Suppressor macrophage (primary cell): ENCODE results near the gene NRG3.

Experiments used
- DNase-seq, 4 experiments: peaks; one replicate each; pipeline ENCODE4 v3.0.0-alpha.2; 2020 to 2022

The NRG3 gene

DNA sequence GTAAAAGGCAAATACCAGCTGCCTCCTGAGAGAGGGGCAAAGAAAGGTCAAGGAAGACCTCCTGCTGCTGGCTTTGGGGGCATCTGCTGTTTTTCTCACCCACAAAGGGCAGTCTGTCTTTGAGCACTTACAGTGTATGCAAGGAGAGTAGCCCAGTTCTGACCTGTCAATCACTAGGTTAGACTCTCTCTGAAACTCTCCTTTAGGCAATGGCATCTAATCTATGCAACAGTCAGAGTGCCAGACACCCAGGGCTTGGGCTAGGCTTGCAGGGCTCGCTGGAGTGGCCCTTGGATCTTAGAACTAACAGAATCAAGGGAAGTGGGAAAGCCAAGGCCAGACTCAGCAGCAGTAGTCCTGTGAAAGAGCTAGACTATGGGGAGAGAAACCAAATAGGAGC, 522.9 kb downstream of the NRG3 start:
- DNase-seq = no peak

DNA sequence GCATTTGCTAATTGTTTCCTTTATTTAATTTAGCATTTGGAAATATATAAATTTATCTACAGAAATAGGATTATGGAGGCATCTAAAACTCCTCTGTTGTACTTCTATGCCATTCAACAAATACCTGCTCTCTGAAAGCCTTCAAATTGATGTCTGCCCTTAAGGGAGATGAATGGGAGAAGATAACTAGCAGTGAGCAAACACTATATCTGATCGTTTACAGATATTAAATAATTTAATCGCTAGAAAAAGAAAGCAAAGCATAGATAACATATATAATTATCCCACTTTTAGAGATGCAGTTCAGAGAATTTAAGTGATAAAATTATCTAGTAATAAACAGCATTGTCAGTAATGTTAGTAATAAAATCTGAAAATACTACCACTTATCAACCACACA, 524.9 kb downstream of the NRG3 start:
- DNase-seq = no peak

DNA sequence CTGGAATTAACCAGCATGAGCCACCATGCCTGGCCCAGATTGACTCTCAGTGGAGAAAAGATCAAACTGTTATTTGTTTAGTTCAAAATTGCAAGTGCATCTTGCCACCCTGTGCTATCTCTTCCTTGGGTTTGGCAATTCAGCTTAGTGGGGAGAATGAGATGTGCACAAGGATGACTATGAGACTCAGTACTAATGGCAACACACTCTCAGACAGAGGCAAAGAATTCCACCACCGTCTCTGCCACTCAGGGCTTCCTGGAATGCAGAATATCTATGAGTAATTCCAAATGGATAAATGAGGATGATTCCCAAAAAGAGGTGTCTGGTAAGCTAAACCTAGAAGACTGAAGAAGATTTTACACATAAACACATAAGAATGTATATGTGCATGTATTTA, 525.8 kb downstream of the NRG3 start:
- DNase-seq = no peak

DNA sequence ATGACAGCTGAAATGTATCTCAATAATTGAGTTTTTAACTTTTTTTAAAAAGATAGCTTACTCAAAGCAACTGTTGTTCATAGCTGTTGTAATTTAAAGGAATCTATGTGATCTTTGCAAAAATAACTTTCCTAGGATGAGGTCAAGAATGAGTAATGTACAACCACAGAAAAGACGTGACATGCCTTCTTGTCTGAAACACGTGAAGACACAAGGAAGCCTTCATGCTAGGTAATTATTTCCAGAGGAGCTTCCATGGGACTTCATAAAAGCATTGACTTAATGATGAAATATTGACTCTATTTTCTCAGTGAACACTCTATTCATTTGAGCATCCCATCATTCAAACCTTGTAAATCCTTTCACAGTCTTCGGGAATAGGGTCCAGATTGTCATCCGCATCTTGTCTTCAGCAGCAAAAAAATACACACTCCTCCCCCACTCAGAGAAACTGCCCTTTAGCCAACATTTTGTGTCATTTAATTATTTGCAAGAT, 528.0 kb downstream of the NRG3 start:
- DNase-seq = no peak

DNA sequence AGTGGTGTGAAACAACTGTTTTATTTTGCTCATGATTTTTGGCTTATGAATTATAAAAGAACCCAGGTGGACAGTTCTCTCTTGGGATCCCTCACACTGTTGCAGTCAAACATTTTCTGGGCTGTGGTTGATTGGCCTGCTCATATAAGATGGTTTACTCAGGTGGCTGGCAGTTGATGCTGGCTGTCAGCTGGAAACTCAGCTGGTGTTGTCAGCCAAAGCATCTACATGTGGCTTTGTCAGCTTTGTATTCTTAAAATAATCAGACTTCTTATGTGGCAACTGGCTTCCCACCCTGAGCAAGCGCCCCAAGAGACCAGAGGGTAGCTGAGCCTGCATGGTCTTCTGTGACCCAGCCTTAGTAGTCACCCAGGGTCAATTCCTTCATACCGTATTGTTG, 534.7 kb downstream of the NRG3 start:
- no peak for DNase-seq

DNA sequence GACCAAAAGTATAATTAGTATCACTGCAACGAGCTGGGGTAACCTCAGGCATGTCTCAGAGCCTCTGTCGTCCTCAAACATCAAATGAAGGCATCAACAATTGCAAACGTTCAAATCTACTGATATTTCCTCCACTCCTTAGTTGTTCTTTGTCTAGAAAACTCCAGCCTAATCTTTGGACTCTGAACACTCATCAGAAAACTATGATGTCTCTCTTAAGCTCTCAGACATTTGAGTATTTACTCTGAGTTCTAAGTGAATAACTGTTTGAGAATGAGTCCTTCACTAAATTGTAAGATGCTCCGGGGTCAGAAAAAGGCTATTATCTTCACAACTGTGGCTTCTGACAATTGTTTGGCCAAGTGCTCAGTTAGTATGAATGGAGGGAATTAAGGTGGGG, 536.4 kb downstream of the NRG3 start:
- DNase-seq = no peak

DNA sequence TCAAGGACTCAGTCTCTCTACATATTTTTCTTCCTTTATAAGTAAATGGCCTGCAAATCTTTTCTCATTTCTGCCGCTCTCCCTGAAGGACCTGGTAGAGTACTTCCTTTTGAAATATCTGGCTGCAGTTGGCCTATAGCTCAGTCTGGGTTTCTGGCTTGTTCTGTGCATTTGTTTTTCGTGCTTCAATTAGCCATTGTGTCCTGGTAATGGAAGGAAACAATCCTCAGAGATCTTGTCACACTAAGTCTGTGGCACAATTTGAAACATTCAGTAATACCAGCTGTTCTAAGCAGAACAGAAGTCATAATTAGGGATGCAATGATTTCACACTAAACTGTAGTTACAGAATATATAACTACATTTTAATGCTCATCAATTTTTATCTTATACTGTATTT, 545.0 kb downstream of the NRG3 start:
- DNase-seq = no peak

DNA sequence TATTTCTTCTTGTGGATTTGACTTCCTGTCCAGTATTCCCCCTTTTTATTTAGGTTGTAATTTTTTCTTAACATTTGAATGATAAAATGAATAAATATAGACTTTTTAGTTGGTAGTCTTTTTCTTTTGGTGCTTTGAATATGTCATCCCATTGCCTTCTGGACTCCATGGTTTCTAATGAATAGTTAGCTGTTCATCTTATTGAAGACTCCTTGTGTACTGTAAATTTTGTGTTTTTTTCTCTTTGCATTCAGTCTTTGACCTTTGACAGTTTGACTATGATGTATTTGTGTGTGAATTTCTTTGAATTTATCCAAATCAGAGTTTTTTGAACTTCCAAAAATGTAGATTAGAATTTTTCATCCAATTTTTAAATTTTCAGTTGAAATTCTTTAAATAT, 554.3 kb downstream of the NRG3 start:
- no peak for DNase-seq

DNA sequence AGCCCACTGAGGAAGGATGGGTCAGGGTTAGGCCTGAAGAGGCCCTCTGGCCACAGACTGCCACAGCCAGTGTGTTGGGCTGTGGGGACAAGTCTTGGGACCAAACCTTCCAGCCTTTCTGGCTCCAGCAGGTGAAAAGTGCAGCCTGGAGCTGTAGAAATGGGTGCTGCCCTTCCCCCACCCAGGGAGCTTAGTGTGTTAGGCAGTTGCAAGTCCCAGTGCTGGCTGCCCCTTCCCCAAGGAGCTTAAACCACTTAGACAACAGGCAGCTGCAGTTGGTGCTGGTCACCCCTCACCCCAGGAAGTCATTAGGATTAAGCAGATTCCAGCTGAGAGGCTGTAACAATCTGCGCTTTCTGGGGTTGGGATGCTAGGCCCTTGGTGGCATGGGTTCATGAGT, 563.3 kb downstream of the NRG3 start:
- DNase-seq = no peak

DNA sequence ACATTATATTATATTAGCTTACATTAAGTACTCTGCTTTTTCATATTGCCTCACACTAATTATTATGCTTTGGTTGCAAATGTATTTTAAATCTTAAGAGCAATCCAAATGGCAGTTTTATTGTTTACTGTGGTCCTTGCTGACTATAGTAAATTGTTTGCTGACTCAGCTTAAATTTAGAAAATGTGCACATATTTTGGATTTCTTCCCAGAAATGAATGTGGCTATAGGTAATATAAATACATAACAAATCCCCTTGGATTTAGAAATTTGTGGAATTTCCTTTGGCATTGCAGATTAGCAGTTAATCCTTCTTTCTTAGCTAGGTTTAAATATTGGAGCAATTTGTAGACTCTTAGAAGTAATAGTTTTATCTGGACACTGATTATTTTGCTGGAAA, 565.8 kb downstream of the NRG3 start:
- no peak for DNase-seq

DNA sequence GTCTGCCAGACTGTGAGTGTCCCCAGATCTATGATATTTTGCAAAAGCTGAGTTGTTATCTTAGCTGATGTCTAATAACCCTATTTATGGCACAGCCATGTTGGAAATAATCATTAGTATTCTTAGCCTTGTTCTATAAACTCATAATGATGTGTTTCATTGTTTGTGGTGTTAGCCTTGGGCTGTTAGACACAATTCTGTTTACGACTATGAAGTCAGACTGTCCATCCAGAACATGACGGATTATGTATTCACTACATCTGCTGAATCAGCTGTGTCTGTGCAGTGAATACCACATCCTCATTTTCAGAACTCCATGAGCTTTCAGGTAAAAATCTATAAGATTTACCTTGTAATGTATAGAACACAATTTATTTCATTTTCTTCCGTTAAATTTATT, 577.1 kb downstream of the NRG3 start:
- DNase-seq = no peak

DNA sequence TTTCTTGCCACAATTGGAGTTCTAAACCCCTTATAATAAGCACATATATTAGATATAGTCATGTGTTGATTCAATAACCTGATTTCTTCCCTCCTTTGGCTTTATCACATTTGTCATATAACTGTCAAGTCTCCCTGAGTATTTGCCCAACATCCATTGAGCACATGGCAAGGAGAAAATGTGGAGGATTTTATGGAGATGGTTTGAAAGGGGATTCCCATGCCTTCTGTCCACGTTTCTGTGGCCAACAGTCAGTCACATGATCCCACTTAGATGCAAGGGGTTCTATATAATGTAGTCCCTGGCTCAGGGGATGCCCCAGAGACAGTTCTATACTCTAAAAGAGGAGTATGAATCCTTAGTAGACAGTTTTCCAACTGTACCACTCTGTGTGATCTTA, 577.7 kb downstream of the NRG3 start:
- DNase-seq = no peak

DNA sequence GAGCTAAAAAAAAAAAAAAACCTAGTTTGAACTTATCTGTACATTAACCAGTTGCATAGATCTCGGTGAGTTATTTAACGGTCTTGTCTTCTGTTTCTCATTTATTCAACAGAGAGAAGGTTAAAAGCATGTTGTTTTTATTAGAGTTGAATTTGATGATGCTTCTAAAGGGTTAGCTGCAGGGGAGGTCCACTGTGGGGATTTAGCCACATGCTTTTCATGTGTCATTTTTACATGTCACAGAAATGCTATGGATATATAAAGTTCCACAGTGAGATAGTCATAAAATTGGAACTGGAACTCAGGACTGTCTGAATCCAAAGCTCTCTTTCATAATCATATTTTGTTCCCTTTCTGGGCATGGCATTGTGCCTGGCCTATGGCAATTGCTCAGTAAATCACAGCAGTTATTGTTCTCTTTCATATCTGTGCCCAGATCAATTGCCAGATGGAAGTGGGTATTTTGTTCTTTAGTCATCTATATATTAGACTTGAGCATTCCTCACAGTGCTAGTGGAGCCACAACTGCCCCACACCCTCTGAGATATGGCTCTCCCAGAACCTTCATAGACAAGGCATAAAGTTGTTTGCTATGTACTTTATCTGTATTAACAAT, 578.8 kb downstream of the NRG3 start:
- DNase-seq = no peak

DNA sequence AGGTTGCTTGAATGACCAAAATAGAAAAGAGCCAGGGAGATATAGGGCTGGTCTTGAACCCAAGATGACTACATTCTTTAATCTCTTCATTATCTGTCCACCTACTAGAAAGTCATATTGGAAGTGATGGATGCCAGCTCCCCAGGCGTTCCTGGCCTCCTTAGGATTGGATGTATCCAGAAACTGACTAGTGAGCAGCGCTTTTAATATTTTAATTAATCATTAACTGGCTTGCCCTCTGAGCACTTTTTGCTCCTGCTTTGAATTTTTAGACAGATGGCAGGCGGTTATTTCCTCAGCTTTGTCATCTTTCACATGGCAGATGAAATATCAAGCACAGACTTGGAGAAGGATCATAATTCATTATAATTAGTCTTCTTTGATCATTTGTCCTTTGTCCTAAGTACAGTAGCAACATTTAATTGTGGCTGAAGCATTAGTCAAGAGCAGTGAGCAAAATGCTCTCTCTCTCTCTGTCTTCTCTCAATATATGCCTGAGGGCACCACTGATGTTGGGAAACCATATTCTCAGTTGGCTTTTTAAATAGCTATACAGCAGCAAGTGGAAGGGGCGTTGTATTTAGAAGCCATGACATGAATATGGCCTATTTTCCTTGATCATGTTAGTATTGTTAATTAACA, 588.0 kb downstream of the NRG3 start:
- DNase-seq = no peak

DNA sequence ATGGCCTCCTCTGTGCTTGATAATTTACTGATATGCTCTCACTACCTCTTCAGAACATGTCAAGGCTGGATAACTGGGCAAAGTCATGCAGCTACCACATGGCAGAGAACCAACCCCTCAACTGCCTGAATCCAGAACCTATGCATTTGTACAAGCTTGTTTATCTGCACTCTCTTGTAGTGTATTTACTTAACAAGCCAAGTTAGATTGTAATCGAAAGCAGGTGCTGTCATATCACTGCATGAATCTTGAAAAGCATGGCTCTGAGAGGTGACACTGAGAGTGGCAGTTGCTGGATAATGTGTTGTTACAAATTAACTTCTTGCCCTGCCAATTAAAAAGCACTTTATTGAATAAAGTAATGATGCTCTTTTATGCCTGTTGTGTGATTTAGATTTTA, 588.6 kb downstream of the NRG3 start:
- DNase-seq = no peak

DNA sequence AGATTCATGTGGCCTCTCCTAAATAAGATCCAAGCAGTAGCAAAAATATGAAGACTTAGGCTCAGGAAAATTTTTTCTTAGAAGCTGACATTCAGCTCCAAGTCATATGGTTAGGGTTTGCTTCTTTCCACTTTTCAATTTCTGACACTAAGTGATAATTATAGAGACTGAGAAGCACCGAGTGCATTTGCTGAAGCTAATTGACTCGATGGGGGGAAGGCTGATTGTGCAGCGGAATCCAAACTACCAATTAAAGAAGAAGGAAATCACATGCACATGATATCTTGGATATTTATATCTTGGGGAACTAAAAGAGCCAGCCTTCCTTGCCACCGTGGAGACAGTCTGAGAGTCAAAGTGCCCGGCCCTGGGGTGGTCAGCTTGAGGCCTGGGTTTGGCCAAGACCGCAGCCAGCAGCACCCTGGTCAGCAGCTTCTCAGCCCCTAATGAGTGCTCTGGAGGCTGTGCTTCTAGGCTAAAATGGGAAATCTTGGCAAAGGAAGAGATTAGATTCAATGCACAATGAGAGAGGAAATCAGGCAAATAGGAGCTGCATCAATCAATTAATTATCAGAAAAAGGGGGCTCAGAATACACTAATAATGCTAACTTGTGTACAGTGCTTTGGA, 589.3 kb downstream of the NRG3 start:
- DNase-seq = no peak

DNA sequence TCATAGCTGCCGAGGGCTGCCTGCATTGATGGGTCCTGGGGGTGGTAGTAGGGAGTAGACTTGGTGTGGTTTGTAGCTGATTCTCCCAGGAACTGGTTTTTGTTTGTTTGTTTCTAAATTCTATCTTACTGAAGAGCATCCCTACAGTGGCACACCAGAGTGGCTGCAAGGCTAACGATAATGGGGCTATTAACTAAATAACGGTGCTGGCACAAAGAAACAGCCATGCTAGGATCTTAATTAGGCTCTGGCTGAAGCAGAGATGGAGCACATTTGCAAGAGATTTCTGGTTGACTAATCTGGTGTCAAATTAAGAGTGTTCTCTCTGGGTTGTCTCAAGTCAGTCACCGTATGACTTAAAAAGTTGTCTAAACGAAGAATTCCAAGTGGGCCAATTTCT, 590.0 kb downstream of the NRG3 start:
- DNase-seq = no peak

DNA sequence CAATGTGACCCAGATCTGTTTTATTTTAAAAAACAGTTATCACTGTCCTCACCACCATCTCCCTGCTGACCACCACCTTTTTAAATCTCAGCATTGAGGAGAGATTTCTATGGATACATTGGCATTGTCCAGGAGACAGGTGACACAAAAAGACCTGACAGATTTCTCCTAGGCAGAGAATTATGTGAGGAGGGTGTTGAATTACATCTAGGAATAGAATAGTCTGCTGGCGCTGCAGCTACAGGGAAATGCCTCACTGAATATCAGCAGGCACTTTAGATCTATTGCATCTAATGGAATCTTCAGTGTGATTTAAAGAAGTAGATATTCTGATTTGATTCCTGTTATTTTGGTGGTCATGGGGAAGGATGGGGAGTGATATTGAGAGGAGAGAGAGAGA, 593.5 kb downstream of the NRG3 start:
- no peak for DNase-seq

DNA sequence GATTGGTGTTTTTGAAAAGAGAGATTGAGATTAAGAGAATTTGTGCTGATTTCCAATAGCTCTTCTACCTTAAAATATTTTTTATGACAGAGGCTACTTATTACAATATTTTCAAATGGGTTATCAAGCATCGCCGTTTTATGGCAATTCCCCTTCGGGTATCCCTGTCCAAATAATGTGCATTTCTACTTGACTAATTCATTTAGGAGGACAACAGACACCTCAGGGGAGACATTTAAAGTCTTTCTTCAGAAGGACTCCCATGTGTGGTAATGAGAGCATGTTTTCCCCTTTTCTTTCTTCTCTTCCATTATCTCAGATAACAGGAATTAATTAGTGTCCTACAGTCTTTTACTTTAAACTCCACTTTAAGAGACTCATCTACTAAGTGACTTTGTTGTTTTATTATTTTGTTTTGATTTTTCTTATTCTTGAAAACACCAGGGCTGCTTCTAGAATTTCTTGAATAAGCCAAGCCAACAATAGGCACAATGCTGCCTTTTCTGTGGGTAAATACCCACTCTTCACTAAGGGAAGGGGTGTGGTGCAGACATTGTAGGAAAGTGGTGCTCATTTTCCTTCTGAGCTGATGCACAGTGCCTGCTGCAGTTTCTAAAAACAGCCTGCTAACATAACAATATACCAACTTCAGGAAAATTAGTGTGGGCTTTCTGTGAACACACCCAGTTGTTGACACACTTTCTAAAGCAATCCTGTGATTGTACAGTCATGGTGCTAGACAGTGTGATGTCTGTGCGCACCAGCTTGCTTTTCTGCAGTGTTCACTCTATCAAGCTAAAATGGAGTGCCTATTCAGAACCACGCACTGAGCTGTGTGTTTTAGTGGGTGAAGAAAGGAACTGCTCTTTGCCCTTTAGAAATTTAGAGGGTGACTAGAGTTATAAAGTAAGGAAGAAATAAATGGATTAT, 597.7 kb downstream of the NRG3 start:
- no peak for DNase-seq

DNA sequence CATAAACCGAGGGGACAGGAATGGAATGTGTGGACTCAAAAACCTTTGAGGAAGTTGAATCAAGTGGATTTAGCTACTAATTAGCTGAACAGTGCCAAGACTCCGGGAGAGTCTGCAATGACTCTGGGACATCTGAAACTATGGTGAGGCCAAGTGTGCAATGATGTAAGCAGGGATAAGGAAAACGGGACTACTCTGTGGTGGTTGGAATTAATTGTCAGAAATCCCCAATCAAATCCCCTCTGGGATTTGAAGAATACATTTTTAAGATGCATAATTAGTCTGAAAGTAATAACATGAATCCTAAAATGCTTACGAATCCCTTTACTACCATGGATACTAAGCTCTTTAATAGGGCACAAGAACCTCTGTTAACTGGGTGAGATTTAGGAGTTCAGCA, 602.8 kb downstream of the NRG3 start:
- no peak for DNase-seq

DNA sequence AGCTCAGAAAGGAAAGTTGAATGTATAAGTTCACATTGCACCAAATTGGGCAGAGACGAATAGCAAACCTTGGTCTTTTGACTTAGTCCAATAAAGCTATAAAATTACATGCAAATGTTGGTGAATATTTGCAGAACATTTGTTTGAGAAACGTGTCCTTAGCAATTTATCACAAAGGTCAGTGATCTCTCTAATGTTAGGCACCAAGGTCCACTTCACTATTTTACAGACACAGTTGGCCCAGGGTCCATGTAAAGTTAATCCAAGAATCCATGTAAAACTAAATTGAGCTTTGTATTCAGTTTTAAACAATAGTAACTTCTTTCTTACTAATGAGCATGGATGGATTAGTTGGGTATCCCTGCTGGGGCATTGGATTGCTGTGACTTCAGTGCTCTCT, 617.7 kb downstream of the NRG3 start:
- DNase-seq = no peak

DNA sequence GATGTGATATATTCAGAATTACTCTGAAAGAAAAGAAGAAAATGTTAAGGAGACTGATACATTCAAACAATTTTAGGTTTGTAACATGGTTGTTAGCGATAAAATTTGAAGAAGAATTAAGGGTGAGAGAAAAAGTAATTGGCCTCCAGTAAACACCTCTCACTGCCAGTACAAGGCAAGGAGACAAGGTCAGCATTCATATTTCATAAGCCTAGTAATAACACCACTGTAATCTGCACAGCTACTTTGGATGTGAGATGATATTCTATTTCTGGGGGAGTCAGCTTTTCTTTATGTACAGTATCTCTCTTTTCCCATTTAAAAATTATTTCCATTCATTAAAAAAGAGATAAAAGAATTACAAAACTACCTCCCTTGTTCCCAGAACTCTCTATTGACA, 621.1 kb downstream of the NRG3 start:
- DNase-seq = no peak

DNA sequence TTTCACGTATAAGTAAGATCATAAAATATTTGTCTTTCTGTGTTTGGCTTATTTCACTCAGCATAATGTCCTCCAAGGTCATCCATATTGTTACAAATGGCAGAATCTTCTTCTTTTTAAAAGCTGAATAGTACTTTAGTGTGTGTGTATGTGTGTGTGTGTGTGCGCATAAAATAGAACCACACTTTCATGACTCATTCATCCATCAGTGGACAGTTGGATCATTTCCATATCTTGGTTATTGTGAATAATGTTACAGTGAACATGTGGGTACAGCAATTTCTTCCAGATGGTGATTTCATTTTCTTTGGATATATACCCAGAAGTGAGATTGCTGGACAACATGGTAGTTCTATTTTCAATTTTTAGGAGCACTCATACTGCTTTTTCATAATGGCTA, 622.4 kb downstream of the NRG3 start:
- no peak for DNase-seq
